ENCODE results near the gene LRRC14B. TPM values are rescaled to one million over a fixed set of nuclear protein-coding genes. Genes with fewer than 3 reads are reported as not detected.

Gene LRRC14B
- not detected in 2 replicates for total RNA-seq

DNA sequence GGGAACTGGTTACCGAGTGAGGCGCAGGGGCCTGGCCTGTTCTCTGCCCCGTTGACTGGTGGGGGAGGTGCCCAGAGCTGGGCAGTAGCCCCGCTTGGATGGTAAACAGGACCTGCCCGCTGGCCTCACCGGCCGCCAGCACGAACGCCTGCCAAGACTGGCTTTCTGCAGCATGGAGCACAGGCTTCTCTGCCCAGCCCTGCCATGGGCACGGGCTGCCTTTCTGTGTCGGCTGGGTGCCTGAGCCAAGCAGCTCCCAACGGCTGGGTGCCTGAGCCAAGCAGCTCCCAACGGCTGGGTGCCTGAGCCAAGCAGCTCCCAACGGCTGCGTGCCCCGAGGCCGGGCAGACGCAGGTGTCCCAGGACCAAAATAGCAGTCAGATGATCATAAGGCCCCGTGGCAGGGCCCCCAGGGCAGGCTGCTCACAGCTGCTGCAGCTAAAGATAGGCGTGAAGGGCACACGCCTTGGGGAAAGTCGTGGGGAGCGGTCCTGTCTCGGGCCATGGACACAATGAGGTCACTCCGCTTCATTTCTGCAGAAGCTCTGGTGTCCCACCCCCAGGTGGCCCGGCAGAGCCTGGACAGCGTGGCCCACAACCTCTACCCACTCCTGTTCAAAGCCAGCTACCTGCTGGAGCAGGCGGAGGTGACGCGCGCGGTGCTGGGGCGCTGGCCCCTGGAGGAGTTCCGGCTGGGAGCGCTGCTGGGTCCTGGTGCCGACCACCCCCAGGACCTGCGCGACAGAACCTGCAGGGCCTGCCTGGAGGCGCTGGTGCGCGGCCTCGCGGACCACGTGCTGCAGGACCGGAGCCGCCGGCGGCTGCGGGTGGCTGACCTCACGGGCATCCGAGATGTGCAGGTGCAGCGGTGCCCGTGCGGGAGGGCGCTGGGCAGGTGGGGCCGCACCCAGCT lies at the start of gene LRRC14B:
Gene LRRC14B (plus strand): TSS at position 460 of the 913 bp plus-strand sequence. CDS start 44 bp downstream, at position 504.

DNA sequence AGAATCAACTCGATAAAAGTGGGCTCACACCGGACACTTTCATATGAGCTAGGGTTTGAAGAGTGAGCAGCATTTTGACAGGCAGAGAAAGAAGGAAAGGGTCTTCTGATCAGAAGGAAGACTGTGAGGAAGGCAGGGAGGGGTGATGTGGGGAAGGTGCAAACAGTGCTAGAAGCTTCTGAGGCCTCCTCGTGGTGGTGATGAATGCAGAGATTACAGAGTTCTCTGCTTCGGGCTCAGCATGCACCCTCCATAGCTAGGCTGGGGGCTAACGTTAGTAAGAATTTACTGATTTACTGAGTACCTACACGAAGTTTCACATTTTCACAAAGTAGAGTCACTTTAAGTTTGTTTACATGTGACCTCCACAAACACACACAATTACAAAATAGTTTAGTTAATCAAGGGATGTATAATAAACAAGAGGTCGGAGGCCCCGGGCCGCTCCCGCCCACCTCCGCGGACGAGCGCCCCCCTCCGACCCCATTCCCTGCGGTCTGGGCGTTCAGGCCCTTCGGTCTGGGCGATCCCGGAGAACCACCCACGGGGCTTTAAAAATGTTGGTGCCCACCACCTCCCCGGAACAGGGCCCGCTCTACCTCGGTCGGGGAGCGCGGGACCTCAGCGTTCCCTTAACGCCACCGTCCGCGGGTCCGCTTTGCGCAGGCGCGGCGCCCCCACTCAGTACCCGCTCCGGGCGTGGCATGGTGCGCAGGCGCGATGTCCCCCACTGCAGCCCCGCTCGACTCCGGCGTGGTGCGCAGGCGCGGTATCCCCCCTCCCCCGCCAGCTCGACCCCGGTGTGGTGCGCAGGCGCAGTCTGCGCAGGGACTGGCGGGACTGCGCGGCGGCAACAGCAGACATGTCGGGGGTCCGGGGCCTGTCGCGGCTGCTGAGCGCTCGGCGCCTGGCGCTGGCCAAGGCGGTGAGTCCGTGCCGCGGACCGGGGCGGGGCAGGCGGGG lies 26.5 kb downstream of the LRRC14B start, which contains the start of the genes CCDC127 and SDHA:
Gene CCDC127 (minus strand): TSS at position 660 of the 963 bp plus-strand sequence. CDS start 1,304 bp downstream, outside the sequence.
Gene SDHA (plus strand): TSS at position 827 of the 963 bp plus-strand sequence. CDS start 36 bp downstream, at position 863.

Other genes starting within 250 kb of the LRRC14B start
- not detected in 2 replicates for gene PLEKHG4B, start 99.3 kb upstream of the LRRC14B start, total RNA-seq
- 4.5 and 5.8 TPM in 2 replicates for gene CCDC127, start 26.7 kb downstream of the LRRC14B start, total RNA-seq
- 199 and 220 TPM in 2 replicates for gene SDHA, start 26.8 kb downstream of the LRRC14B start, total RNA-seq
- gene PDCD6, start 80.2 kb downstream of the LRRC14B start, total RNA-seq: 129 and 138 TPM in 2 replicates
- 2.4 and 12.3 TPM in 2 replicates for gene AHRR, start 130.2 kb downstream of the LRRC14B start, total RNA-seq

Measured in epithelial cell of umbilical artery (primary cell).